ENCODE measurements around the gene MIPEP.

Gene MIPEP

DNA sequence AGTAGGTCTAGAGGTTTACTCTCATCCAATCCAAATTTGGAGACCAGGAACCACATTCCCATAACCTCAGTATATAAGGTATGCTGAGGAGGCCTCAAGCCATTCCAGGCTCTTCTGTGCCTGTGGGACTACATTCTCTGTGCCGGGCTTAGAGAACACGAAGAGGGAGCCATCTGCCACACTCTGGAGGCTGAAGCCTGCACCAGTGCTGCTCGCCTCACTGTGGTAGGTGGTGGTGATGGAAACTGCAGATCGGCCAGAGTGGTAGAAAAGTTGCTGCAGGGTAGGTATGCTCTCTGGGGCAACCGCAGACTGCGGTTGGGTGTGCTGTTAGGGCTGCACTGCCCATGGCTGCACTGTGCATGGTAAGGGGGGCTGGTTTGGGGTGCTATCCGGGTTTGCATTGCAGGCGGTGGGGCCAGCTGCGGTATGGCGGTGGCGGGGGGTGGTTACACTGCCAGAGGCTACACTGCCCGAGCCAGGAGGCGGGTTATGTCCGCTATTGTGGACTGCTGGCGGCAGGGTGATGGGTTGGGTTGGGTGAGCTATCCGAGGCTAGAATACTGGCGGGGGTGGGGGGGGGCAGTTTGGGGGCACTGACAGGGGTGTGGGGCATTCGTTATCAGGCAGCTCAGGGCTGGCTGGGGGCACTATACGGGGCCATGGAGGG lies 174.0 kb downstream of the MIPEP start:
- TF ChIP-seq, protein P1, sequence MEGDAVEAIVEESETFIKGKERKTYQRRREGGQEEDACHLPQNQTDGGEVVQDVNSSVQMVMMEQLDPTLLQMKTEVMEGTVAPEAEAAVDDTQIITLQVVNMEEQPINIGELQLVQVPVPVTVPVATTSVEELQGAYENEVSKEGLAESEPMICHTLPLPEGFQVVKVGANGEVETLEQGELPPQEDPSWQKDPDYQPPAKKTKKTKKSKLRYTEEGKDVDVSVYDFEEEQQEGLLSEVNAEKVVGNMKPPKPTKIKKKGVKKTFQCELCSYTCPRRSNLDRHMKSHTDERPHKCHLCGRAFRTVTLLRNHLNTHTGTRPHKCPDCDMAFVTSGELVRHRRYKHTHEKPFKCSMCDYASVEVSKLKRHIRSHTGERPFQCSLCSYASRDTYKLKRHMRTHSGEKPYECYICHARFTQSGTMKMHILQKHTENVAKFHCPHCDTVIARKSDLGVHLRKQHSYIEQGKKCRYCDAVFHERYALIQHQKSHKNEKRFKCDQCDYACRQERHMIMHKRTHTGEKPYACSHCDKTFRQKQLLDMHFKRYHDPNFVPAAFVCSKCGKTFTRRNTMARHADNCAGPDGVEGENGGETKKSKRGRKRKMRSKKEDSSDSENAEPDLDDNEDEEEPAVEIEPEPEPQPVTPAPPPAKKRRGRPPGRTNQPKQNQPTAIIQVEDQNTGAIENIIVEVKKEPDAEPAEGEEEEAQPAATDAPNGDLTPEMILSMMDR (IDR thresholded peaks at IDR 0.05; ENCODE audit: low read depth, low read length): no peak
- no peak for DNase-seq (ENCODE audit: extremely low read depth, low read depth)

DNA sequence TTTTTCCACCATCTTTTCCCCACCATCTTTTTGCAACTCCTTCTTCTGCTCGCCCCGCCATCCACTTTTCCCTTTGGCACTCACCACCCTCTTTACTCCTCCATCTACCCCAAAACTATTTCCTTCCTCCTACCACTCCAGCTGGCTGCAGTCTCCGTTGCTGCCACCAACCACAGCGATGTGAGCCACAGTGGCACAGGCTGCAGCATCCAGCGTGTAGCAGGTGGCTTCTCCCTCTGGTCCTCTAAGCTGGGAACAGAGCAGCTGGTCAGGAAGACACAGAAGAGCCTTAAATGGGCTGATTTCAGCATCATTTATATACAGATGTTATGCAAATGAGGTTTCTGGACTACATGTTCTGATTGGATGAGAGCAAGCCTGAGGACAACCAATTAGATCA lies 174.5 kb downstream of the MIPEP start:
- DNase-seq (ENCODE audit: extremely low read depth, low read depth): no peak
- TF ChIP-seq, protein P1 (IDR thresholded peaks at IDR 0.05; ENCODE audit: low read depth, low read length): no peak

DNA sequence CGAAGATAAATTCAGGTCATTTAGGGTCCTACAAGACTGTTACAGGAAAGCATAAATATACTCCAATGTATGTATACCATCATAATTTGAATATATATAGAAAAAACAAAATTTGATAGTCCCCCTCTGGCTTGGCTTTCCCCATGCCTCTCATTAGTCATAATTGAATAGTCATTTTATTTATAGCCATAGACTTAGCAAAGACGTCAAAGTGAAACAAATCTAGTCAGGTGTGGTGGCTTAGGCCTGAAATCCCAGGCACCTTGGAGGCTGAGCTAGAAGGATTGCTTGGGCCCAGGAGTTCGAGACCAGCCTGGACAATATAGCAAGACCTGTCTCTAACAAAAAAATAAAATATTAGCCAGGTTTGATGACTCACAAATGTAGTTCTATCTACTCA lies 177.8 kb downstream of the MIPEP start:
- TF ChIP-seq, protein P1 (IDR thresholded peaks at IDR 0.05; ENCODE audit: low read depth, low read length): no peak
- no peak for DNase-seq (ENCODE audit: extremely low read depth, low read depth)

DNA sequence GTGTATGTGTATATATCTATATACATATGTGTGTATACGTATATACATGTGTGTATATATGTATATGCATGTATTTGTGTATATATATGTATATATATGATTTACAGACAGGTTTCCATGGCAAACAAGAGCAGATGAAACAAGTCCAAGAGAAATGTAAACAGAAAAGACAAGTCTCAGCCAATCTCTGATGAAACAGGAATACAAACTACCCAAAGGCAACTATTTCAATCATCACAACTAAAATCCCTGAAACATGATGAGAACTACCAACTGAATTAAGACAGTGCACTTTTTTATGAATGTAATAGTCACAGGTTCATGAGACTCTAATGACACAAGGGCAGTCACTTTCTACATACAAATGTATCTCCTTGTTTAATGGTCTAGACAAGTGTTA lies 178.8 kb downstream of the MIPEP start:
- no peak for DNase-seq (ENCODE audit: extremely low read depth, low read depth)
- TF ChIP-seq, protein P1 (IDR thresholded peaks at IDR 0.05; ENCODE audit: low read depth, low read length): no peak

DNA sequence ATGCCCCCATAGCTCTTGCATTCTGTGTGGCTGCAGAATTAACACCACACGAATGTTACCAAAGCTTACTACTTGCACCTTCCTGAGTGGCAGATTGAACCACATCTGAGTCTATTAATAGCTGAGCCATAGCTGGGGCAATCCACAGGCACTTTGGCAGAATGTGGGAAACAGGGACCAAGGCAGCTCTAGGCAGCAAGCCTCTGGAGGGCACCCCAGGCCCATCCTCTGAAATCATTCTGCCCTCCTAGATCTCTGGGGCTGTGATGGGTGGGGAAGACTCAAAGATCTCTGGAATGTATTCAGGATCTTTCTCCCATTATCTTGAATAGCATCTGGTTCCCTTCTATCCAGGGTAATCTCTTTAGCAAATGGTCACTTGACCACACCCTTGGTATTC lies 179.7 kb downstream of the MIPEP start:
- TF ChIP-seq, protein P1 (IDR thresholded peaks at IDR 0.05; ENCODE audit: low read depth, low read length): peak; percentile 24
- DNase-seq (ENCODE audit: extremely low read depth, low read depth): no peak

DNA sequence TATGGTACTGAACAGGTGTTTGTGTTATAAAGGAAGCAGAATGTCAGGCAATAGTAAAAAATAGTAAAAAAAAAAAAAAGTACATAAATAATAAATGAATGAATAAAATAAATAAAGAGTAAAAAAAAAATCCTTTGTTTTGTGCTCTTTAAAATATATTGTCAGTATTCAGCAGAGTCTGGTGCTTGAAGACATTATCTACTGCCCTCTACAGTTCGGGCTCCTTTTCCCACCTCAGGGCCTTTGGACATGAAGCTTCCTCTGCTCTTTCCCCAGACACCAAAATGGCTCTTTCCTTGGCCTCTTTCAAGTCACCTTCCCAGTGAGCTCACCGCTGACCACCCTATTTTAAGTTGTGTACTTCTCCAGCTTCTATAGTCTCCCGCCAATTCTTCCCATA lies 181.5 kb downstream of the MIPEP start:
- no peak for DNase-seq (ENCODE audit: extremely low read depth, low read depth)
- TF ChIP-seq, protein P1 (IDR thresholded peaks at IDR 0.05; ENCODE audit: low read depth, low read length): peak; percentile 27

DNA sequence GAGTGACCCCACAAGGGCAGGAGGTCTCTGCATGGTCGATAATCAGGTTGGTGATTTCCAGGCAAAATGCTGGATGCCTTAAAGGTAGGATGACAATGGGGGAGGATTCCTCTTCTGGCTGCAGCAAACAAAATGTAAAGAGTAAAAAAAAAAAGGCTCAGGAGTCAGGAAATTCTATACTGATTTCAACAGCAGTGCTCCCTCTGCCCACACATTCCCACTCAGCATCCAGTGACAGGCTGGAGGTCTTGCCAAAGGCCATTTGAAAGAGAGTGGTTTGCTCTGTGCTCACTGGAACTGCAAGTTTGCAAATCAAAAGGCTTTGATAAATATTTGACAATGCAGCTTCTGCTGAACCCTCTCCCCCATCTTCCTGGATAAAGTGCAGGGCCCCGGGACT lies 183.6 kb downstream of the MIPEP start:
- TF ChIP-seq, protein P1 (IDR thresholded peaks at IDR 0.05; ENCODE audit: low read depth, low read length): no peak

More for the DNA sequence above, 183.6 kb downstream of the MIPEP start:
- no peak for DNase-seq (ENCODE audit: extremely low read depth, low read depth)
